ENCODE data around the gene ZSWIM4.

- TF ChIP-seq POLR2A (IDR thresholded peaks at IDR 0.05; ENCODE audit: extremely low read depth, insufficient read length): no peak
- TF ChIP-seq, protein P1, sequence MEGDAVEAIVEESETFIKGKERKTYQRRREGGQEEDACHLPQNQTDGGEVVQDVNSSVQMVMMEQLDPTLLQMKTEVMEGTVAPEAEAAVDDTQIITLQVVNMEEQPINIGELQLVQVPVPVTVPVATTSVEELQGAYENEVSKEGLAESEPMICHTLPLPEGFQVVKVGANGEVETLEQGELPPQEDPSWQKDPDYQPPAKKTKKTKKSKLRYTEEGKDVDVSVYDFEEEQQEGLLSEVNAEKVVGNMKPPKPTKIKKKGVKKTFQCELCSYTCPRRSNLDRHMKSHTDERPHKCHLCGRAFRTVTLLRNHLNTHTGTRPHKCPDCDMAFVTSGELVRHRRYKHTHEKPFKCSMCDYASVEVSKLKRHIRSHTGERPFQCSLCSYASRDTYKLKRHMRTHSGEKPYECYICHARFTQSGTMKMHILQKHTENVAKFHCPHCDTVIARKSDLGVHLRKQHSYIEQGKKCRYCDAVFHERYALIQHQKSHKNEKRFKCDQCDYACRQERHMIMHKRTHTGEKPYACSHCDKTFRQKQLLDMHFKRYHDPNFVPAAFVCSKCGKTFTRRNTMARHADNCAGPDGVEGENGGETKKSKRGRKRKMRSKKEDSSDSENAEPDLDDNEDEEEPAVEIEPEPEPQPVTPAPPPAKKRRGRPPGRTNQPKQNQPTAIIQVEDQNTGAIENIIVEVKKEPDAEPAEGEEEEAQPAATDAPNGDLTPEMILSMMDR (IDR thresholded peaks at IDR 0.05; ENCODE audit: low read depth, low read length): no peak
- TF ChIP-seq, protein P2, sequence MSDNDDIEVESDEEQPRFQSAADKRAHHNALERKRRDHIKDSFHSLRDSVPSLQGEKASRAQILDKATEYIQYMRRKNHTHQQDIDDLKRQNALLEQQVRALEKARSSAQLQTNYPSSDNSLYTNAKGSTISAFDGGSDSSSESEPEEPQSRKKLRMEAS (IDR thresholded peaks at IDR 0.05; ENCODE audit: low read depth, low read length): no peak
Observed at GRCh38 chr19:13778847-13779246, 16.4 kb upstream of the ZSWIM4 start.
